Gastroesophageal sphincter (tissue), 4 donors: ENCODE data around the gene ARHGDIB. TPM values are rescaled to one million over a fixed set of nuclear protein-coding genes. Genes with fewer than 3 reads are reported as not detected.

ENCODE experiments used
- ATAC-seq: fragments of 150-250 bp; one replicate; pipeline ENCODE4 v1.9.1; 2016; ENCODE audit warnings: mild to moderate bottlenecking, moderate library complexity
- H3K27ac ChIP-seq, 4 donors: fragments of 200-600 bp; sonication (generic) in 3 of 4; 1 replicate in 3 of 4; 2 replicates in 1 of 4; pipeline ENCODE4 v1.5.1; 2016 to 2019
- H3K27me3 ChIP-seq: fragments of 200-600 bp; sonication (generic); one replicate; pipeline ENCODE4 v1.5.1; 2019
- H3K36me3 ChIP-seq, 2 donors: fragments of 200-600 bp; sonication (generic); one replicate each; pipeline ENCODE4 v1.5.1; 2019; ENCODE audit warnings: control low read depth in 1 of 2
- H3K4me1 ChIP-seq, 3 donors: fragments of 200-600 bp; sonication (generic); 1 replicate in 2 of 3; 2 replicates in 1 of 3; pipeline ENCODE4 v1.5.1; 2016 to 2019; ENCODE audit warnings: control low read depth in 2 of 3
- H3K4me3 ChIP-seq, 2 donors: fragments of 200-600 bp; sonication (generic); one replicate each; pipeline ENCODE4 v1.5.1; 2019; ENCODE audit warnings: mild to moderate bottlenecking in 1 of 2, moderate library complexity in 1 of 2
- H3K9me3 ChIP-seq, 3 donors: fragments of 200-600 bp; sonication (generic); one replicate each; pipeline ENCODE4 v1.5.1; 2017 to 2019; ENCODE audit warnings: control low read depth in 2 of 3
- EP300 ChIP-seq: sonication (generic); formaldehyde crosslinking; IDR thresholded peaks from one replicate; pipeline ENCODE4 v1.6.1; 2017; ENCODE audit warnings: antibody characterized with exemption, mild to moderate bottlenecking
- POLR2A ChIP-seq, 2 donors: fragments of 450-650 bp; IDR thresholded peaks; one replicate each; pipeline ENCODE4 v1.6.1; 2017; ENCODE audit warnings: antibody characterized with exemption in 2 of 2, mild to moderate bottlenecking in 2 of 2, moderate library complexity in 1 of 2
- POLR2AphosphoS5 ChIP-seq: sonication (generic); formaldehyde crosslinking; IDR thresholded peaks from one replicate; pipeline ENCODE4 v1.6.1; 2017; ENCODE audit warnings: antibody characterized with exemption
- WGBS, 2 donors: methylation state at CpG; one replicate each; pipeline ENCODE4 v1.1.5; 2018; ENCODE audit warnings: low coverage in 1 of 2; 5-methylcytosine and 5-hydroxymethylcytosine counted together
- total RNA-seq, 4 donors: library from RNA; depleted of rRNA; stranded (reverse); fragments of >200 nt; gene quantifications; one replicate each; pipeline ENCODE4 v1.1.0, GENCODE V29; 2016
- TF ChIP-seq, protein P1 (sequence below), 4 experiments: fragments of 200-600 bp in 2 of 4; fragments of 450-650 bp in 2 of 4; sonication (generic) in 1 of 4; IDR thresholded peaks; one replicate each; pipeline ENCODE4 v1.5.1; 2017 to 2019; ENCODE audit warnings: antibody characterized with exemption in 4 of 4, mild to moderate bottlenecking in 2 of 4, moderate library complexity in 2 of 4

ARHGDIB gene
- 100 to 1,000 TPM in 1 of 4 donors, 10 to 100 TPM in 3; 22.4 to 108 (median 74.2) TPM for total RNA-seq

DNA sequence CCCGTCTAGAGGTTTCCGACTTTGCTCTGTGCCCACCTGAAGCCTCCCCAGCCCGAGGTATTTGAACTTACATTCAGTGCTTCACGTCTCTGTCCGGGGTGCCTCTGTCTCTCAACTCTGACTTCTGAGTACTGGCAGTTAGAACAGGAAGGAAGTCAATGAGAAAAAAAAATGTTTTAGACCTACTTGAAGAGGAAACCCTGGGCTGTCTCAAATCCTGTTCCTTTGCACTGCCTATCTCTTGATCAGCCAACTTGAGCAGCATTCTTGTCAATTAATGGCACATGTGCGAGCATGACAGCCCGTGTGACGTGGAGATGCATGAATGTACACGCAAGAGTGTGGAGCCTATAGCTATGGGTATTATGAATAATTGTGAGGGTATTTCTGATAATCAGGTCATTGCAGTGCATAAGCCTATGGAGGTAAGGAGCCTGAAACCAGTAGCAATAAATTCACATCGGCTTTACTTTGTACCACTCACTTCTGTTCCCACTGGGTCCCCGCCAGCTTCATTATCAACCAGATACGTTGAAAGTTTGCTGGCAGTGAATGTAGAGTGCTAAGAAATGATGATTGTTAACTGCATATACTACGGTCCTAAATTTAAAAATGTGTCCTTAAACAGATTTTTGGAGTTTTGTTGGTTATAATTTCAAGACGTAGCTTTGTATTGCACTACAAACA lies at the start of gene ARHGDIB:
Gene ARHGDIB (minus strand): TSS at position 136 of the 687 bp plus-strand sequence. CDS start 10,889 bp downstream, outside the sequence.
- TF ChIP-seq POLR2AphosphoS5 (no peak), EP300 (no peak), POLR2A (IDR thresholded peaks at IDR 0.05) (peak in 1 of 2 donors; percentile 50)
- TF ChIP-seq, protein P1, sequence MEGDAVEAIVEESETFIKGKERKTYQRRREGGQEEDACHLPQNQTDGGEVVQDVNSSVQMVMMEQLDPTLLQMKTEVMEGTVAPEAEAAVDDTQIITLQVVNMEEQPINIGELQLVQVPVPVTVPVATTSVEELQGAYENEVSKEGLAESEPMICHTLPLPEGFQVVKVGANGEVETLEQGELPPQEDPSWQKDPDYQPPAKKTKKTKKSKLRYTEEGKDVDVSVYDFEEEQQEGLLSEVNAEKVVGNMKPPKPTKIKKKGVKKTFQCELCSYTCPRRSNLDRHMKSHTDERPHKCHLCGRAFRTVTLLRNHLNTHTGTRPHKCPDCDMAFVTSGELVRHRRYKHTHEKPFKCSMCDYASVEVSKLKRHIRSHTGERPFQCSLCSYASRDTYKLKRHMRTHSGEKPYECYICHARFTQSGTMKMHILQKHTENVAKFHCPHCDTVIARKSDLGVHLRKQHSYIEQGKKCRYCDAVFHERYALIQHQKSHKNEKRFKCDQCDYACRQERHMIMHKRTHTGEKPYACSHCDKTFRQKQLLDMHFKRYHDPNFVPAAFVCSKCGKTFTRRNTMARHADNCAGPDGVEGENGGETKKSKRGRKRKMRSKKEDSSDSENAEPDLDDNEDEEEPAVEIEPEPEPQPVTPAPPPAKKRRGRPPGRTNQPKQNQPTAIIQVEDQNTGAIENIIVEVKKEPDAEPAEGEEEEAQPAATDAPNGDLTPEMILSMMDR (IDR thresholded peaks at IDR 0.05) = no peak
- WGBS, 2 donors = 34 to 51% methylated on average over 13 to 14 of the region's 14 CpGs
- Histone ChIP-seq H3K9me3 (no peaks in the 10 kb centered on the region), H3K27me3 (no peaks in the 10 kb centered on the region), H3K4me3 (peak within 1 kb of the TSS; percentile 31 to 42), H3K27ac (peak within 1 kb of the TSS; percentile 43 to 77 (median 70)), H3K4me1 (peaks cover 0 to 24% (median 3%) of the 10 kb centered on the region in 3 donors), H3K36me3 (no peaks in the 10 kb centered on the region)
- ATAC-seq = peak; percentile 34

DNA sequence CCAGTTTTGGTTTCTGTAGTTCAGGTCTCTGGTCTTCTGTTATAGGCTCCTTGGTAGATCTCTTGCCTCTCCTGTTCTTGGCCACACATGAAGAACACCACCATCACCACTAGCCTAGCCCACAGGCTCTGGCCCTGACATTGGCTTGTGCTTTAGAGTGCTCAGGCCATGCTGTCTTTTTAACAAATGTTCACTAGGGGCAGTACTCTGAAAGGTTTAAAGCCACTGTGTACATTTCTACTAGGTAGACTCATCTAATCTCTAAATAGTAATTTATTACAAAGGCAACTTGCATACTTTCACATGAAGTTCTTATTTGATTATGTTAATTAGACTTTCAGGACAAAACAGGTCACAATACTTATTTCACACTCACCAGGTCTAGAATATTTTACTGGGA lies 49.8 kb upstream of the ARHGDIB start:
- Histone ChIP-seq H3K36me3 (no peaks in the 10 kb centered on the region), H3K27ac (no peak overlapping the region), H3K9me3 (no peaks in the 10 kb centered on the region), H3K4me3 (no peak overlapping the region), H3K27me3 (no peaks in the 10 kb centered on the region), H3K4me1 (peaks cover 0 to 11% (median 6%) of the 10 kb centered on the region in 3 donors)
- ATAC-seq = no peak
- TF ChIP-seq, protein P1 (IDR thresholded peaks at IDR 0.05) = no peak
- TF ChIP-seq POLR2AphosphoS5 (no peak), POLR2A (IDR thresholded peaks at IDR 0.05) (no peak), EP300 (no peak)

DNA sequence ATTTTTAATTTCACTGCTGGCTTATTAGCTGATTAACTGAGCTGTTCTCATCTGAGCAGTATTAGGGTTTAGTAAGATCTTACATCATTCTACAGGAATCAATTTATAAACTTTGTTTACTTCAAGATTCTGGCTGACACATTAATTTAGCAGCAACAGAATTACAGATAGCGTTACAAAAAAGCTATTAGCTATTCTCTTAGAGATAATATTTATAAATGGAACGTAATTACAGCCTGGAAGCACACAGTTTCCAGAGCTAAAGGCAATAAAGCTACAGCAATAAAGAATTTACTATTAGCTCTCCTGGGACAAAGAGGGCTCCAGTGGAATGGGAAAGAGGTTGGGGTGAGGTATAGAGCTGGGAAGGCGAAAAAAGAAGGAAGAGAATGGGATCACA lies 46.1 kb upstream of the ARHGDIB start:
- no peak overlapping the region for H3K27ac ChIP-seq
- H3K27me3 ChIP-seq = no peaks in the 10 kb centered on the region
- H3K36me3 ChIP-seq = no peaks in the 10 kb centered on the region
- H3K9me3 ChIP-seq = no peaks in the 10 kb centered on the region
- no peak for ATAC-seq
- WGBS, 2 donors = 20 to 33% methylated on average over 3 of the region's 3 CpGs
- no peak overlapping the region for H3K4me3 ChIP-seq
- H3K4me1 ChIP-seq = peaks cover 0 to 11% (median 6%) of the 10 kb centered on the region in 3 donors
- no peak for TF ChIP-seq POLR2AphosphoS5
- TF ChIP-seq, protein P1 (IDR thresholded peaks at IDR 0.05) = no peak
- no peak for TF ChIP-seq POLR2A (IDR thresholded peaks at IDR 0.05)
- no peak for TF ChIP-seq EP300

DNA sequence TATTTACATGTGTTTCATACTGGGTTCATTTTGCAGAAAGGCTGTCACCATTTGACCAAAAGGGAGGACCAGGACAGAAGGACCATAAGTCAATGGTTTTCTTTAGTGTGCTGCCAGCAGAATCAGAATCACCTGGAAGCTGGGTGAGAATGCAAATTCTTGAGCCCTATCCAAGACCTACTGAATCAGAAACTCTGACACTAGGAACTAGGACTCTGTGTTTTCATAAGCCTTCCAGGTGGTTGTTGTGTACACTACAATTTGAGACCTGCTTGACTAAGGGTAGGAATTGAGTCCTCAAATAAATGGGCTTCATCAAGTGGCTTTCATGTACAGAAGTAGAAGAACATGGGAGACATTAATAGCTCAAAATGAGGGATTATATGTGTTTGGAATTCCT lies 43.7 kb upstream of the ARHGDIB start:
- TF ChIP-seq POLR2AphosphoS5 (no peak), EP300 (no peak), POLR2A (IDR thresholded peaks at IDR 0.05) (no peak)
- TF ChIP-seq, protein P1 (IDR thresholded peaks at IDR 0.05) = no peak
- no peaks in the 10 kb centered on the region for H3K36me3 ChIP-seq
- H3K27me3 ChIP-seq = no peaks in the 10 kb centered on the region
- ATAC-seq = no peak
- H3K9me3 ChIP-seq = no peaks in the 10 kb centered on the region
- peaks cover 5 to 26% (median 12%) of the 10 kb centered on the region in 3 donors for H3K4me1 ChIP-seq
- no peak overlapping the region for H3K4me3 ChIP-seq
- no peak overlapping the region for H3K27ac ChIP-seq

DNA sequence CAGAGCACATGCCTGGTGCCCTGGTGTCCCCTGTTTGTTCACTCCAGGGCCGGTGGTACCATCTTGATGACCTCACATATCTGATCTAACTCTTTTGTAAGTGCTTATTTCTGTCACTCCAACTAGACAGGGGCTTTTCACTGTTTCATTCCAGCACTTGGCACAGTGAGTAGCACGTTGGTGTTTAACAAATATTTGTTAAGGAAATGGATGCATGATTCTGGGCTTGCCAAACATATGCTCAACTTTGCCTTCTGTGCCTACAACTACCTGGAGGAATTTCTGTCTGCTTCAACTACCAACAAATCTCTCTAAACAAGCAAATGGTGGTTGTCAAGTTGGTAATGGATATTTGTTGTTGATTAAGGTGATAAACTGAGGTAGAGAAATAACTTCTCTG lies 43.0 kb upstream of the ARHGDIB start:
- H3K4me1 ChIP-seq = peaks cover 5 to 26% (median 12%) of the 10 kb centered on the region in 3 donors
- no peak overlapping the region for H3K27ac ChIP-seq
- H3K27me3 ChIP-seq = no peaks in the 10 kb centered on the region
- no peak for ATAC-seq
- TF ChIP-seq POLR2AphosphoS5 (no peak), POLR2A (IDR thresholded peaks at IDR 0.05) (no peak), EP300 (no peak)
- TF ChIP-seq, protein P1 (IDR thresholded peaks at IDR 0.05) = no peak
- H3K36me3 ChIP-seq = no peaks in the 10 kb centered on the region
- no peaks in the 10 kb centered on the region for H3K9me3 ChIP-seq
- WGBS, 2 donors = 74 to 92% methylated on average over 2 of the region's 2 CpGs
- H3K4me3 ChIP-seq = no peak overlapping the region
